ENCODE results near the gene NEU1. TPM values are rescaled to one million over a fixed set of nuclear protein-coding genes. Genes with fewer than 3 reads are reported as not detected.

The NEU1 gene
- polyA plus RNA-seq, 1 donor, result 174 TPM

Other genes starting within 250 kb of the NEU1 start
- 57.1 TPM for gene AIF1, start 247.6 kb downstream of the NEU1 start, polyA plus RNA-seq
- gene PRRC2A, start 242.1 kb downstream of the NEU1 start, polyA plus RNA-seq, result 122 TPM
- 220 TPM for gene BAG6, start 210.2 kb downstream of the NEU1 start, polyA plus RNA-seq
- 14.1 TPM for gene APOM, start 206.9 kb downstream of the NEU1 start, polyA plus RNA-seq
- gene C6orf47, start 202.0 kb downstream of the NEU1 start, polyA plus RNA-seq, result 21.5 TPM
- gene GPANK1, start 197.8 kb downstream of the NEU1 start, polyA plus RNA-seq, result 21.4 TPM
- 196 TPM for gene CSNK2B, start 196.7 kb downstream of the NEU1 start, polyA plus RNA-seq
- 18.7 TPM for gene LY6G5B, start 192.8 kb downstream of the NEU1 start, polyA plus RNA-seq
- gene LY6G5C, start 181.8 kb downstream of the NEU1 start, polyA plus RNA-seq, result 2.6 TPM
- 62.5 TPM for gene ABHD16A, start 159.5 kb downstream of the NEU1 start, polyA plus RNA-seq
- 0.07 TPM for gene LY6G6F, start 156.0 kb downstream of the NEU1 start, polyA plus RNA-seq
- gene LY6G6D, start 147.5 kb downstream of the NEU1 start, polyA plus RNA-seq, result 0.19 TPM
- gene LY6G6C, start 141.1 kb downstream of the NEU1 start, polyA plus RNA-seq, result 0.25 TPM
- gene MPIG6B, start 139.4 kb downstream of the NEU1 start, polyA plus RNA-seq, result 0.88 TPM
- gene DDAH2, start 133.5 kb downstream of the NEU1 start, polyA plus RNA-seq, result 82.6 TPM
- gene CLIC1, start 126.3 kb downstream of the NEU1 start, polyA plus RNA-seq, result 486 TPM
- gene MSH5, start 122.8 kb downstream of the NEU1 start, polyA plus RNA-seq, result 51.0 TPM
- gene SAPCD1, start 100.2 kb downstream of the NEU1 start, polyA plus RNA-seq, result 15.0 TPM
- gene VWA7, start 85.5 kb downstream of the NEU1 start, polyA plus RNA-seq, result 10.1 TPM
- 34.2 TPM for gene VARS1, start 67.1 kb downstream of the NEU1 start, polyA plus RNA-seq
- 51.4 TPM for gene LSM2, start 55.9 kb downstream of the NEU1 start, polyA plus RNA-seq
- gene HSPA1L, start 47.5 kb downstream of the NEU1 start, polyA plus RNA-seq, result 2.8 TPM
- gene HSPA1A, start 47.3 kb downstream of the NEU1 start, polyA plus RNA-seq, result 115 TPM
- 241 TPM for gene HSPA1B, start 35.1 kb downstream of the NEU1 start, polyA plus RNA-seq
- 157 TPM for gene SLC44A4, start 16.2 kb upstream of the NEU1 start, polyA plus RNA-seq
- 50.5 TPM for gene EHMT2, start 34.9 kb upstream of the NEU1 start, polyA plus RNA-seq
- gene ZBTB12, start 39.3 kb upstream of the NEU1 start, polyA plus RNA-seq, result 11.8 TPM
- 9.3 TPM for gene C2, start 64.9 kb upstream of the NEU1 start, polyA plus RNA-seq
- gene CFB, start 83.3 kb upstream of the NEU1 start, polyA plus RNA-seq, result 37.1 TPM
- gene NELFE, start 96.2 kb upstream of the NEU1 start, polyA plus RNA-seq, result 77.7 TPM
- 52.6 TPM for gene SKIC2, start 96.4 kb upstream of the NEU1 start, polyA plus RNA-seq
- 20.0 TPM for gene DXO, start 109.3 kb upstream of the NEU1 start, polyA plus RNA-seq
- 92.9 TPM for gene C4A, start 119.2 kb upstream of the NEU1 start, polyA plus RNA-seq
- gene C4B, start 152.0 kb upstream of the NEU1 start, polyA plus RNA-seq, result 91.2 TPM
- gene CYP21A2, start 175.6 kb upstream of the NEU1 start, polyA plus RNA-seq, result 1.5 TPM
- 17.5 TPM for gene TNXB, start 246.5 kb upstream of the NEU1 start, polyA plus RNA-seq

Data from large intestine (tissue), 1 donor.